Measurements from ENCODE around the gene PDE4D. TPM values are rescaled to one million over a fixed set of nuclear protein-coding genes. Genes with fewer than 3 reads are reported as not detected.

The PDE4D gene
- total RNA-seq, 1 experiment from 2014 or later, result 2.4 TPM

DNA sequence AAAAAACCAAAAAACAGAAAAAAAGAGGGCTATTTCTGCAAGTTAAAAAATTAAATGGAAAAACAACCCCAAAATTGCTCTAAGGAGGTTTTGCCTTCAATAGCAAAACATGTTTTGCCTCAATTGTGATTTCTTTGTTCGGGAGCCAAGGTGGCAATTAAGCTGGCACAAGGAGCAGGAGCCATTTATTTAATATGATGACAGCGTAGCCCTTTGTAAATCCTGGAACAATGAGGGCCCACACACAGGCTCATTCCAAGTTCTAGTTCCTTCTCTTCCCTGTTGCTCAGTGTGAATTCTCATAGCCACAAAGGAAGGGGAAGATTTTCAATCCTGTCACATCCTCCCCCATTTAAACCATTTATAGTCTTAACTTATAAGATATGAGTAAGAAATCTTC, 353.2 kb downstream of the PDE4D start:
- no TSS peak for BruUV-seq (replicated peaks)
- no peak for ATAC-seq
- Histone ChIP-seq H3K4me1 (ENCODE audit: control insufficient read depth, insufficient read depth, low read length) (no peaks in the 10 kb centered on the region), H3K9me3 (ENCODE audit: control insufficient read depth, insufficient read depth, low read depth, low read length) (no peaks in the 10 kb centered on the region), H3K27ac (ENCODE audit: low read length) (no peak overlapping the region), H3K27me3 (ENCODE audit: control insufficient read depth, insufficient read depth, low read length) (no peaks in the 10 kb centered on the region), H3K36me3 (ENCODE audit: control insufficient read depth, insufficient read depth, low read length) (no peaks in the 10 kb centered on the region), H3K4me3 (ENCODE audit: low read depth in 2 of 2, low read length in 2 of 2) (no peak overlapping the region)
- TF ChIP-seq, protein P1, sequence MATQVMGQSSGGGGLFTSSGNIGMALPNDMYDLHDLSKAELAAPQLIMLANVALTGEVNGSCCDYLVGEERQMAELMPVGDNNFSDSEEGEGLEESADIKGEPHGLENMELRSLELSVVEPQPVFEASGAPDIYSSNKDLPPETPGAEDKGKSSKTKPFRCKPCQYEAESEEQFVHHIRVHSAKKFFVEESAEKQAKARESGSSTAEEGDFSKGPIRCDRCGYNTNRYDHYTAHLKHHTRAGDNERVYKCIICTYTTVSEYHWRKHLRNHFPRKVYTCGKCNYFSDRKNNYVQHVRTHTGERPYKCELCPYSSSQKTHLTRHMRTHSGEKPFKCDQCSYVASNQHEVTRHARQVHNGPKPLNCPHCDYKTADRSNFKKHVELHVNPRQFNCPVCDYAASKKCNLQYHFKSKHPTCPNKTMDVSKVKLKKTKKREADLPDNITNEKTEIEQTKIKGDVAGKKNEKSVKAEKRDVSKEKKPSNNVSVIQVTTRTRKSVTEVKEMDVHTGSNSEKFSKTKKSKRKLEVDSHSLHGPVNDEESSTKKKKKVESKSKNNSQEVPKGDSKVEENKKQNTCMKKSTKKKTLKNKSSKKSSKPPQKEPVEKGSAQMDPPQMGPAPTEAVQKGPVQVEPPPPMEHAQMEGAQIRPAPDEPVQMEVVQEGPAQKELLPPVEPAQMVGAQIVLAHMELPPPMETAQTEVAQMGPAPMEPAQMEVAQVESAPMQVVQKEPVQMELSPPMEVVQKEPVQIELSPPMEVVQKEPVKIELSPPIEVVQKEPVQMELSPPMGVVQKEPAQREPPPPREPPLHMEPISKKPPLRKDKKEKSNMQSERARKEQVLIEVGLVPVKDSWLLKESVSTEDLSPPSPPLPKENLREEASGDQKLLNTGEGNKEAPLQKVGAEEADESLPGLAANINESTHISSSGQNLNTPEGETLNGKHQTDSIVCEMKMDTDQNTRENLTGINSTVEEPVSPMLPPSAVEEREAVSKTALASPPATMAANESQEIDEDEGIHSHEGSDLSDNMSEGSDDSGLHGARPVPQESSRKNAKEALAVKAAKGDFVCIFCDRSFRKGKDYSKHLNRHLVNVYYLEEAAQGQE (IDR thresholded peaks at IDR 0.05; ENCODE audit: insufficient read depth in 1 of 2, low read depth in 2 of 2, low read length in 1 of 2), result no peak
- DNase-seq (ENCODE audit: low read depth, low spot score), result no peak
- POLR2A ChIA-PET, result no interaction called here
- CTCF ChIA-PET, result no interaction called here
- intact Hi-C loops (cut with micrococcal nuclease; ENCODE audit: unreplicated experiment) (no loop called here), in situ Hi-C loops (cut with HindIII; ENCODE audit: low pct_unique_long_range_greater_than_20kb, low sequenced_read_pairs) (no loop called here)

DNA sequence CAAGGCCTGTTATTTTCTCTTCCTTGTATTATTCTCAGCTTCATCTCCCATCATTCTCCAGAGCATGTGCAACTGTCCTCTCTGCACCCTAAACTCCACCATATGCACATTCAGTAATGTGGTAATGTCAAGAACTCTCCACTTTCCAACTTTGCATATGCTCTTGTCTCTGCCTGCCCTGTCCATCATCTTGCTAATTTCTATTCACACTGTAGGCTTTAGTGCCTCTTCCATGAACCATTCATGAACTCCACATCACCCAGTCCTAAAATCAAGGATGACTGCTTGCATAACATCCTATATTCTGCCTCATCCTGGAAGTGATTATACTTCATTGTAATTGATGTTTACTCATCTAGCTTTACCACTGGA, 354.8 kb downstream of the PDE4D start:
- Histone ChIP-seq H3K27me3 (ENCODE audit: control insufficient read depth, insufficient read depth, low read length) (no peaks in the 10 kb centered on the region), H3K36me3 (ENCODE audit: control insufficient read depth, insufficient read depth, low read length) (no peaks in the 10 kb centered on the region), H3K9me3 (ENCODE audit: control insufficient read depth, insufficient read depth, low read depth, low read length) (no peaks in the 10 kb centered on the region), H3K27ac (ENCODE audit: low read length) (no peak overlapping the region), H3K4me3 (ENCODE audit: low read depth in 2 of 2, low read length in 2 of 2) (no peak overlapping the region), H3K4me1 (ENCODE audit: control insufficient read depth, insufficient read depth, low read length) (no peaks in the 10 kb centered on the region)
- POLR2A ChIA-PET, result no interaction called here
- in situ Hi-C loops (cut with HindIII; ENCODE audit: low pct_unique_long_range_greater_than_20kb, low sequenced_read_pairs), result no loop called here
- DNase-seq (ENCODE audit: low read depth, low spot score) (no peak), ATAC-seq (no peak)
- TF ChIP-seq POLR2AphosphoS5 (IDR thresholded peaks at IDR 0.05; ENCODE audit: low read depth, low read length), result no peak
- TF ChIP-seq SIN3A (IDR thresholded peaks at IDR 0.05; ENCODE audit: borderline replicate concordance, insufficient read depth, low read depth, low read length), result no peak
- TF ChIP-seq, protein P1 (IDR thresholded peaks at IDR 0.05; ENCODE audit: insufficient read depth in 1 of 2, low read depth in 2 of 2, low read length in 1 of 2), result no peak
- TF ChIP-seq, protein P2, sequence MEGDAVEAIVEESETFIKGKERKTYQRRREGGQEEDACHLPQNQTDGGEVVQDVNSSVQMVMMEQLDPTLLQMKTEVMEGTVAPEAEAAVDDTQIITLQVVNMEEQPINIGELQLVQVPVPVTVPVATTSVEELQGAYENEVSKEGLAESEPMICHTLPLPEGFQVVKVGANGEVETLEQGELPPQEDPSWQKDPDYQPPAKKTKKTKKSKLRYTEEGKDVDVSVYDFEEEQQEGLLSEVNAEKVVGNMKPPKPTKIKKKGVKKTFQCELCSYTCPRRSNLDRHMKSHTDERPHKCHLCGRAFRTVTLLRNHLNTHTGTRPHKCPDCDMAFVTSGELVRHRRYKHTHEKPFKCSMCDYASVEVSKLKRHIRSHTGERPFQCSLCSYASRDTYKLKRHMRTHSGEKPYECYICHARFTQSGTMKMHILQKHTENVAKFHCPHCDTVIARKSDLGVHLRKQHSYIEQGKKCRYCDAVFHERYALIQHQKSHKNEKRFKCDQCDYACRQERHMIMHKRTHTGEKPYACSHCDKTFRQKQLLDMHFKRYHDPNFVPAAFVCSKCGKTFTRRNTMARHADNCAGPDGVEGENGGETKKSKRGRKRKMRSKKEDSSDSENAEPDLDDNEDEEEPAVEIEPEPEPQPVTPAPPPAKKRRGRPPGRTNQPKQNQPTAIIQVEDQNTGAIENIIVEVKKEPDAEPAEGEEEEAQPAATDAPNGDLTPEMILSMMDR (IDR thresholded peaks at IDR 0.05), result no peak
- no peak for TF ChIP-seq TCF7L2 (IDR thresholded peaks at IDR 0.05; ENCODE audit: low read depth, low read length)
- CTCF ChIA-PET, result interaction anchor here (0.5 kb wide), 1 partner anchor 1224 kb away, joined by 10 read pairs; no protein-coding TSS in a partner anchor
- intact Hi-C loops (cut with micrococcal nuclease; ENCODE audit: unreplicated experiment), result no loop called here
- BruUV-seq (replicated peaks), result no TSS peak
